ENCODE data around the gene GPR141.

The GPR141 gene

DNA sequence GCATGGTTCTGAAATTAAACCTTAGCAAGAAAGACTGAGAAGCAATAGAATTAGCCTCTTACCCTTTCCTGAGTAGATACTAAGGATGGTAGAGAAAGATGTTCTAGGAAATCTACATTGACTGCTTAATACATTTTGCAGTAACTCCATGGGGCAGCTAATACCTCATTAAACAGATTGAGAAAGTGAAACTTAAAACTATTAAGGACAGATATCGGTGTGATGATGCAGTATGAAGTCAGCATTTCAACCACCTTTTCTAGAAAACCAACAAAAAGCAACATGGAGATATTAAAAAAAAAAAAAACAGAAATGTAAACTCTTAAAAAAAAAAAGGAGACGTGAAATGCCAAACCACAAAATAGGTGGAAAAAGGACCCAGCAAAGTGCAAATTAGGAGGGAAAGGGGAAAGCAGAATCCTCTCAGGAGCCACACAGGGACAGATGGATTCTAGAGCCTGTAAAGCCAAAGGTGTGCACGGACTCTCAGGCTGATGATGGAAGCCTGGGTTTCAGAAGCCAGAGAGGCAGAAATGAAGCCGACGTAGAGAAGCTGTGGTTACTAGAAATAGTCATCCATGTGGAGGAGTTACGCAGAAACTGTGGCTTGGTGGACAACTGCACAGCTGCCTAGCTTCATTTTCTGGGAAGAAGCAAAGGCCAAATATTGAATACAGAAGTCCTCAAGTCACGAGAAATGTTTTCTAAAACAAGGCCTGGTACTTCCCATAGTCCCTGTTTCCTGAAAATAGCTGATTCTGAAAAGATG lies 38.1 kb upstream of the GPR141 start:
- TF ChIP-seq, protein P1, sequence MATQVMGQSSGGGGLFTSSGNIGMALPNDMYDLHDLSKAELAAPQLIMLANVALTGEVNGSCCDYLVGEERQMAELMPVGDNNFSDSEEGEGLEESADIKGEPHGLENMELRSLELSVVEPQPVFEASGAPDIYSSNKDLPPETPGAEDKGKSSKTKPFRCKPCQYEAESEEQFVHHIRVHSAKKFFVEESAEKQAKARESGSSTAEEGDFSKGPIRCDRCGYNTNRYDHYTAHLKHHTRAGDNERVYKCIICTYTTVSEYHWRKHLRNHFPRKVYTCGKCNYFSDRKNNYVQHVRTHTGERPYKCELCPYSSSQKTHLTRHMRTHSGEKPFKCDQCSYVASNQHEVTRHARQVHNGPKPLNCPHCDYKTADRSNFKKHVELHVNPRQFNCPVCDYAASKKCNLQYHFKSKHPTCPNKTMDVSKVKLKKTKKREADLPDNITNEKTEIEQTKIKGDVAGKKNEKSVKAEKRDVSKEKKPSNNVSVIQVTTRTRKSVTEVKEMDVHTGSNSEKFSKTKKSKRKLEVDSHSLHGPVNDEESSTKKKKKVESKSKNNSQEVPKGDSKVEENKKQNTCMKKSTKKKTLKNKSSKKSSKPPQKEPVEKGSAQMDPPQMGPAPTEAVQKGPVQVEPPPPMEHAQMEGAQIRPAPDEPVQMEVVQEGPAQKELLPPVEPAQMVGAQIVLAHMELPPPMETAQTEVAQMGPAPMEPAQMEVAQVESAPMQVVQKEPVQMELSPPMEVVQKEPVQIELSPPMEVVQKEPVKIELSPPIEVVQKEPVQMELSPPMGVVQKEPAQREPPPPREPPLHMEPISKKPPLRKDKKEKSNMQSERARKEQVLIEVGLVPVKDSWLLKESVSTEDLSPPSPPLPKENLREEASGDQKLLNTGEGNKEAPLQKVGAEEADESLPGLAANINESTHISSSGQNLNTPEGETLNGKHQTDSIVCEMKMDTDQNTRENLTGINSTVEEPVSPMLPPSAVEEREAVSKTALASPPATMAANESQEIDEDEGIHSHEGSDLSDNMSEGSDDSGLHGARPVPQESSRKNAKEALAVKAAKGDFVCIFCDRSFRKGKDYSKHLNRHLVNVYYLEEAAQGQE (IDR thresholded peaks at IDR 0.05; ENCODE audit: low read depth), result no peak
- TF ChIP-seq TCF12 (IDR thresholded peaks at IDR 0.05; ENCODE audit: low read depth) (no peak), TEAD4 (IDR thresholded peaks at IDR 0.05) (no peak), CREB1 (IDR thresholded peaks at IDR 0.05; ENCODE audit: low read depth) (no peak), NFIC (IDR thresholded peaks at IDR 0.05) (no peak), YY1 (IDR thresholded peaks at IDR 0.05; ENCODE audit: low read depth) (no peak), RAD21 (IDR thresholded peaks at IDR 0.05; ENCODE audit: low read depth) (no peak), EP300 (IDR thresholded peaks at IDR 0.05; ENCODE audit: borderline replicate concordance) (no peak), ZBTB7A (IDR thresholded peaks at IDR 0.05; ENCODE audit: low read depth) (no peak), EGR1 (IDR thresholded peaks at IDR 0.05) (no peak), TAF1 (IDR thresholded peaks at IDR 0.05; ENCODE audit: low read depth) (no peak), CEBPB (IDR thresholded peaks at IDR 0.05) (no peak), FOXM1 (IDR thresholded peaks at IDR 0.05; ENCODE audit: borderline replicate concordance, low read depth) (no peak)
- TF ChIP-seq, protein P2, sequence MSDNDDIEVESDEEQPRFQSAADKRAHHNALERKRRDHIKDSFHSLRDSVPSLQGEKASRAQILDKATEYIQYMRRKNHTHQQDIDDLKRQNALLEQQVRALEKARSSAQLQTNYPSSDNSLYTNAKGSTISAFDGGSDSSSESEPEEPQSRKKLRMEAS (IDR thresholded peaks at IDR 0.05), result no peak
- TF ChIP-seq, protein P3, sequence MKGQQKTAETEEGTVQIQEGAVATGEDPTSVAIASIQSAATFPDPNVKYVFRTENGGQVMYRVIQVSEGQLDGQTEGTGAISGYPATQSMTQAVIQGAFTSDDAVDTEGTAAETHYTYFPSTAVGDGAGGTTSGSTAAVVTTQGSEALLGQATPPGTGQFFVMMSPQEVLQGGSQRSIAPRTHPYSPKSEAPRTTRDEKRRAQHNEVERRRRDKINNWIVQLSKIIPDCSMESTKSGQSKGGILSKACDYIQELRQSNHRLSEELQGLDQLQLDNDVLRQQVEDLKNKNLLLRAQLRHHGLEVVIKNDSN (IDR thresholded peaks at IDR 0.05), result no peak

DNA sequence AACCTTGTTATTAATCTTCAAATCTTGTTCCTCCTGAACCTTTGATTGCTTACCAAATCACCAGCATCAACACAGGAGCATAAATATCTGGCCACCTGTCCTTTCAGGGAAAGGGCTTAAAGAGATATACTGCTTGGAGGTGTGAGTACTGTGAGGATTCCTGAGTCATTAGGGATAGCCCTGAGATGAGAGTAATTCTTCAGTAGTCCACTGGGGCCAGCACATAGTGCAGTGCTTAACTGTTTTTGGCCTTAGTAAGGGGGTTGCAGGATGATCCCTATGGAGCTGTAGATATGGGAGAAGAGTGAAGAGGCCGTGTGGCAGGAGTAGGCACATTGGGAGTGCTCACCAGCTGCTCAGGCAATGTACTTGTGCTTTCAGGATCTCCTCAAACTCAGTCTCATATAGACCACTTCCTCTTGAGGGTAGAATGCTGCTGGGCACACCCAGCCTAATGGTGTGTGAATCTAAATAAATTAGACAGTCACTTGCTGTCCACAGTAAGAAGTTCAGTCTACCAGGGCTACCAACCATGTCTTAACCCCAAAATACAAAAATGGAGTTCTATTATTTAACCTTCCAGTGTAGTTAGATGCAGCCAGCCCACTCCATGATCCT lies 26.5 kb upstream of the GPR141 start:
- TF ChIP-seq, protein P1 (IDR thresholded peaks at IDR 0.05; ENCODE audit: low read depth), result no peak

DNA sequence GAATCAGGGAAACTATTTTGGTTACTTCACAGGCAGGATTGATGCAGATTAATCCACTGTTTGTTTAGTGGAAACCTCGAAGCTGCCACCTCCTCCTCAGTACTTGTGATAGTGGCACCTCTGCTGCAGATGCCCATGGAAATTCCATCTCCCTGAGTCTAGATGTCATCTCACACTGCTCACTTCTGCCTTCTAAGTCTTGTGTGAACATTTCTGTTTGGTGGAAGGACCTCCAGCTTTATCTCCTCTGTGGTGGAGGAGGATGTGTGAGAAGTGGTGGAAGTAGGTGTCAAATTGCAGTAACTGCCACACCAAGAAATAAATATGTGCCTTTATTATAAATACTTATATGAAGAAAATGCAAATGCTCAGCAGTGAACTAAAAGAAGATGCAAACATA lies 25.8 kb upstream of the GPR141 start:
- TF ChIP-seq, protein P1 (IDR thresholded peaks at IDR 0.05; ENCODE audit: low read depth), result no peak
- TF ChIP-seq EP300 (IDR thresholded peaks at IDR 0.05; ENCODE audit: borderline replicate concordance) (no peak), TCF12 (IDR thresholded peaks at IDR 0.05; ENCODE audit: low read depth) (no peak), TEAD4 (IDR thresholded peaks at IDR 0.05) (no peak), RAD21 (IDR thresholded peaks at IDR 0.05; ENCODE audit: low read depth) (no peak), YY1 (IDR thresholded peaks at IDR 0.05; ENCODE audit: low read depth) (no peak), TAF1 (IDR thresholded peaks at IDR 0.05; ENCODE audit: low read depth) (no peak), FOXM1 (IDR thresholded peaks at IDR 0.05; ENCODE audit: borderline replicate concordance, low read depth) (no peak), EGR1 (IDR thresholded peaks at IDR 0.05) (no peak)

DNA sequence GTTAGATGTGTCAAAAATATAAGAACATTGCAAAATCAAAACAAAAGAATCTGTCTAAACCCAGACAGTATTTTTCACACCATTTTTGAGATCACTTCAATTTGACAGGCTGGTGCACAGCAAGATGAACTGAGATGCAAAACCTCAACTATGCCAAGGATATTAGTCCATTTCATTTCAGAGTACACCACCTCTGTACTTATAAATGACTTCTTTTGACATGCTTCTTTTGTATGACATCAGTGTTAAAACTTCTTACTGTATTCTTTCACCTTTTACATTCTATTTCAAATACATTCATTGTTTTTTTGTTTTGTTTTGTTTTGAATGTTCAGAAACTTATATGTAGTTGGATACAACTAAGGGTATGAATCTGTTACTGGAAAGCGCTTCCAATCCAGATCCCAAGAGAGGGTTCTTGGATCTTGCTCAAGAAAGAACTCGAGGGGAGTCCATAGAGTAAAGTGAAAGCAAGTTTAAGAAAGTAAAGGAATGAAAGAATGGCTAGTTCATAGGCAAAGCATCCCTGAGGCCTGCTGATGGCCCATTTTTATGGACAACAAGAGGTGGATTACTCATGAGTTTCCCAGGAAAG lies 23.5 kb upstream of the GPR141 start:
- TF ChIP-seq TCF12 (IDR thresholded peaks at IDR 0.05; ENCODE audit: low read depth) (no peak), EP300 (IDR thresholded peaks at IDR 0.05; ENCODE audit: borderline replicate concordance) (no peak)
- TF ChIP-seq, protein P3 (IDR thresholded peaks at IDR 0.05), result no peak

DNA sequence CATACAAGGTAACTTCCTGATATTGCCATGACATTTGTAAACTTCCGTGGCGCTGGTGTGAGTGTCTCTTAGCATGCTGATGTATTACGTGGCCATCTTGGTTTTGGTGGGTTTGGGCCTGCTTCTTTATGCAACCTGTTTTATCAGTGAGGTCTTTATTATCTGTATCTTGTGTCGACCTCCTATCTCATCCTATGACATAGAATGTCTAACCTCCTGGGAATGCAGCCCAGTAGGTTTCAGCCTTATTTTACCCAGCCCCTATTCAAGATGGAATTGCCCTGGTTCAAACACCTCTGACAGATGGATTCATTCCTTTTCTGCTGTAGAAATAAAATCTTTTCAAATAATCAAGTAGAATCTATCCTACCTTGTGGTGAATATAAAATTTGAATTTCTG lies 23.0 kb upstream of the GPR141 start:
- TF ChIP-seq CEBPB (IDR thresholded peaks at IDR 0.05) (no peak), TAF1 (IDR thresholded peaks at IDR 0.05; ENCODE audit: low read depth) (no peak), TCF12 (IDR thresholded peaks at IDR 0.05; ENCODE audit: low read depth) (no peak), CREB1 (IDR thresholded peaks at IDR 0.05; ENCODE audit: low read depth) (no peak)
- TF ChIP-seq, protein P2 (IDR thresholded peaks at IDR 0.05), result no peak
